GM21367 (cell line): Measurements from ENCODE around the gene FERD3L.

Source experiments
- ATAC-seq: cut with Tn5 transposase; IDR thresholded peaks from one replicate; pipeline ENCODE4 v1.9.1; 2021; ENCODE audit not compliant: unreplicated experiment

The FERD3L gene

DNA sequence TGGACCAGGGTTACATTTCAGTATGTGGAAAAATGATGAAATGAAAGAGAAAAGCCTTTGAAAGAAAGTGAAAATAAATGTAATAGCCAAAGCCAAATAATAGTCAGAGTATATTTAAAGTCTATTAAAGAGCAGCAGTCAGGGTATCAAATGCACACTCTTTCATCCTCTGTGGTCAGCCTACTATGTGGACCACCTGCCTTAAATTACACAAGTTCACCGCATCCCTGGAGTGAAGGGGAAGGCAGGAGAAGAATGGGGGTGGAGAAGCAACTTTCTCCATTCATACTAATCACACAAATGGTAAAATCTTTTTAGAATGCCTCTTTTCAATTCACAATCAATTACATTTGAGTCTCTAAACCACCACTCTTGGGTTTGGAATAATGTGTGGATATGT is 43.7 kb downstream of the FERD3L start:
- ATAC-seq = no peak

- no peak for ATAC-seq
Measured at GRCh38 chr7:19099924-19100323, 45.3 kb downstream of the FERD3L start.

- ATAC-seq = no peak
Measured at GRCh38 chr7:19099194-19099593, 46.0 kb downstream of the FERD3L start.

DNA sequence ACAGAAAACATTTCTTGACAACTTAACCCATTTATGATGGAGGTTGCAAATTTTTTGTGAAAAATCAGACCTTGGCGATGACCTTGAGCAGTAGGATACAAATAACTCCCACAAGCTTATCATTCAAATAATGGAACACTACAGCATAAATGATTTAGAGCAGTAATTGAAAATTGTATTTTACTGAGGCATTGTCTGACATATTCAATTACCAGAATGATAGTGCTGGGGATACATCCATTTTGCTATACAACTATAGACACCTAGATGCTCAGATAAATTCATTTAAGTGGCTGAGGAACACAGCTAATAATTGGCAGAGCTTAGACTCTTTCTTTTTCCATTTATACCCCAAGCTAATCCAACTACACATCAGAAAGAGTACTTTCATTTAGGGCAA is 46.7 kb downstream of the FERD3L start:
- ATAC-seq = no peak

GRCh38 chr7:19097165-19098055 is 47.8 kb downstream of the FERD3L start:
- ATAC-seq = no peak

DNA sequence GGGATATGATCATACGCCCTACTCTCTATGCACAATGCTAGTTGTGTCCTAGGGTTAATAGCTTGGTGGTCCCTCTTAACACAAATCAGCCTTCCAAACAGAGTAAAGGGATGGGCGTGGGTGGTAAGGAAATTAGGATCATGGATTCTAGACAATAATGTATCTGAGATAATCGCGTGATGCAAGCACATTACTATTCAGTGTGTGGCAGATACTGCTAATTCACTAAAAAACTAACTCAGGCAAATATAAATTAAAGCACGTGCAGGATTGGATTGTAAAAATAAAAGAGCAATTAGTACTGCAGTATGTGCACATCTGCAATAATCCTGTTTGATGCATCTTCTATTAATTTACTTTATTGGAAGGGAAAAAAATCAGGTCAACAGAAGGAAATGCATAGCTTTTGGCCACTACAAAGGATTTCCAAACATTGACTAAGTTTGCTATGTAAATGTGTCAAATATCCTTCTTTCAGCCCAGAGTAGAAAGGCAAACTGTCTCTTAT is 49.8 kb downstream of the FERD3L start:
- ATAC-seq = no peak
